GDM1 (cell line): Measurements from ENCODE around the gene C1QA.
"Not testable (repeated sequence)": the region's sequence is repeated elsewhere in the genome, so short reads cannot be mapped to it uniquely, and the experiment has no call there.

ENCODE experiments used
- DNase-seq: peaks from one replicate; lab custom pipeline; 2025; lab: John Stamatoyannopoulos, UW

C1QA gene

GRCh38 chr1:22673486-22674409 lies 37.3 kb downstream of the C1QA start:
- DNase-seq, result no peak

GRCh38 chr1:22674410-22674749 lies 38.0 kb downstream of the C1QA start:
- no peak for DNase-seq

- not testable (repeated sequence) for DNase-seq
Observed at GRCh38 chr1:22676151-22676550, 39.7 kb downstream of the C1QA start.

GRCh38 chr1:22676916-22677583 lies 40.6 kb downstream of the C1QA start:
- DNase-seq, result no peak

- DNase-seq, result no peak
Observed at GRCh38 chr1:22677931-22678896, 41.8 kb downstream of the C1QA start.

GRCh38 chr1:22680726-22681125 lies 44.3 kb downstream of the C1QA start:
- DNase-seq, result no peak

GRCh38 chr1:22681556-22682276 lies 45.3 kb downstream of the C1QA start:
- no peak for DNase-seq

GRCh38 chr1:22683547-22683946 lies 47.1 kb downstream of the C1QA start:
- no peak for DNase-seq

GRCh38 chr1:22685591-22686059 lies 49.2 kb downstream of the C1QA start:
- no peak for DNase-seq

GRCh38 chr1:22687191-22687590 lies 50.8 kb downstream of the C1QA start:
- no peak for DNase-seq

GRCh38 chr1:22688466-22688865 lies 52.0 kb downstream of the C1QA start:
- DNase-seq, result no peak
